K562 (cell line): ENCODE measurements around the gene CHST15. TPM values are rescaled to one million over a fixed set of nuclear protein-coding genes. Genes with fewer than 3 reads are reported as not detected.

ENCODE experiments used
- ATAC-seq: fragments of 200-7000 bp; cut with Tn5 transposase; 3 replicates; pipeline ENCODE4 v1.9.1; 2020; ENCODE audit warnings: moderate library complexity
- BruUV-seq: library from RNA; stranded (reverse); fragments of 400-500 nt; replicated peaks from 2 replicates; lab custom pipeline; 2021; lab: Mats Ljungman, UMichigan
- CTCF ChIA-PET: fragments of 300-600 bp; formaldehyde crosslinking; extraction: SDS; loops from one replicate; lab custom pipeline; 2021; ENCODE audit warnings: low intra/inter-chr PET ratio; lab: Yijun Ruan, JAX
- POLR2A ChIA-PET: fragments of 300-600, 350-650 bp; sonication (Branson Sonifier 250); formaldehyde crosslinking; extraction: SDS; loops from one replicate; lab custom pipeline; 2021; ENCODE audit warnings: antibody characterized with exemption, inconsistent platforms; lab: Yijun Ruan, JAX
- DNase-seq, 4 experiments: peaks; one replicate each; pipeline versions ENCODE4 v3.0.0 to v3.0.0-alpha.2; 2011 to 2018; ENCODE audit warnings: low spot score in 3 of 4, mixed read lengths in 3 of 4; ENCODE audit errors: extremely low read depth in 1 of 4
- FAIRE-seq: peaks from 2 replicates; lab custom pipeline; 2011; peaks lifted over from hg19 to GRCh38; lab: Jason Lieb, UNC
- H2AFZ ChIP-seq: 2 replicates; pipeline ENCODE4 v1.6.0; 2011; ENCODE audit warnings: low read depth, low read length, control low read depth, inconsistent platforms
- H3K27ac ChIP-seq: fragments of 200-600 bp; 3 replicates; pipeline ENCODE4 v1.8.0; 2011; ENCODE audit warnings: low read depth, mild to moderate bottlenecking, control low read depth, inconsistent platforms, low read length, moderate library complexity, mixed read lengths; ENCODE audit errors: extremely low read depth
- H3K27me3 ChIP-seq, 2 experiments: fragments of 300-600 bp in 1 of 2; 2 replicates in 1 of 2; 3 replicates in 1 of 2; pipeline versions ENCODE4 v1.6.0 to v1.8.0; 2011; ENCODE audit warnings: inconsistent platforms in 2 of 2, low read length in 2 of 2, mild to moderate bottlenecking in 1 of 2, mixed read lengths in 1 of 2, moderate library complexity in 1 of 2; ENCODE audit not compliant: control insufficient read depth in 2 of 2, insufficient read depth in 2 of 2
- H3K36me3 ChIP-seq: fragments of 300-600 bp; 3 replicates; pipeline ENCODE4 v1.8.0; 2011; ENCODE audit warnings: mild to moderate bottlenecking, low read length, inconsistent platforms; ENCODE audit not compliant: control insufficient read depth, insufficient read depth
- H3K4me1 ChIP-seq, 2 experiments: fragments of 200-600 bp in 1 of 2; replicated peaks in 1 of 2; 2 replicates in 1 of 2; 3 replicates in 1 of 2; pipeline versions ENCODE4 v1.5.1 to v1.8.0; 2011; ENCODE audit warnings: inconsistent platforms in 2 of 2, low read length in 2 of 2, mild to moderate bottlenecking in 1 of 2, mixed read lengths in 1 of 2, moderate library complexity in 1 of 2; ENCODE audit not compliant: control insufficient read depth in 2 of 2, insufficient read depth in 2 of 2
- H3K4me2 ChIP-seq: 2 replicates; pipeline ENCODE4 v1.6.1; 2011; ENCODE audit warnings: low read length, control low read depth, inconsistent platforms, mixed read lengths; ENCODE audit not compliant: insufficient read depth
- H3K4me3 ChIP-seq: fragments of 200-600 bp; sonication (generic), shearing (Covaris generic); 2 replicates; pipeline ENCODE4 v1.5.1; 2016; ENCODE audit warnings: control low read depth, inconsistent platforms
- H3K79me2 ChIP-seq: fragments of 200-600 bp; 3 replicates; pipeline ENCODE4 v1.8.0; 2011; ENCODE audit warnings: low read length, inconsistent platforms; ENCODE audit not compliant: control insufficient read depth, insufficient read depth
- H3K9ac ChIP-seq, 2 experiments: 2 replicates each; pipeline versions ENCODE4 v1.6.0 to v1.6.1; 2011; ENCODE audit warnings: low read depth in 2 of 2, low read length in 2 of 2, control low read depth in 1 of 2, inconsistent platforms in 1 of 2, mild to moderate bottlenecking in 1 of 2, mixed read lengths in 1 of 2; ENCODE audit not compliant: insufficient read depth in 1 of 2
- H3K9me1 ChIP-seq: one replicate; pipeline ENCODE4 v1.6.0; 2011; ENCODE audit warnings: inconsistent platforms, mild to moderate bottlenecking, low read length, moderate library complexity; ENCODE audit not compliant: control insufficient read depth, insufficient read depth
- H3K9me3 ChIP-seq: replicated peaks from 2 replicates; pipeline ENCODE4 v1.5.1; 2011; ENCODE audit warnings: low read depth, low read length, inconsistent platforms; ENCODE audit not compliant: control insufficient read depth, insufficient read depth
- H4K20me1 ChIP-seq: replicated peaks from 2 replicates; pipeline ENCODE4 v1.6.1; 2011; ENCODE audit warnings: low read length, inconsistent platforms, mixed read lengths; ENCODE audit not compliant: control insufficient read depth, insufficient read depth
- HSF4 ChIP-seq: fragments of 250-450 bp; sonication (Bioruptor Pico); IDR thresholded peaks from 2 replicates; pipeline ENCODE4 v2.1.2; 2022; ENCODE audit warnings: mild to moderate bottlenecking, moderate library complexity, borderline replicate concordance
- LCOR ChIP-seq: sonication (generic); formaldehyde crosslinking; IDR thresholded peaks from 2 replicates; pipeline ENCODE4 v1.8.0; 2022; ENCODE audit warnings: mild to moderate bottlenecking, missing genetic modification reagents
- WGBS: fragments of 100-300 bp; shearing (Covaris generic); methylation state at CpG from one replicate; pipeline ENCODE4 v1.1.6; 2016; ENCODE audit warnings: low coverage, mixed read lengths; ENCODE audit not compliant: insufficient coverage; ENCODE audit errors: missing lambda C conversion rate; 5-methylcytosine and 5-hydroxymethylcytosine counted together
- in situ Hi-C: fragments of 300-500 bp; cut with MboI; formaldehyde crosslinking; loops from 4 replicates; pipeline ENCODE4 v1.15.0; 2018; ENCODE audit warnings: inconsistent platforms, mixed read lengths
- intact Hi-C: fragments of 100-400 bp; cut with micrococcal nuclease; formaldehyde crosslinking; loops from 2 replicates; pipeline ENCODE4 v1.14.2; 2022
- polyA plus RNA-seq, 8 experiments: library from polyadenylated mRNA; depleted of rRNA in 4 of 8; stranded (reverse) in 5 of 8; unstranded in 3 of 8; fragments of >200 nt; fragmentation: Nextera tagmentation in 2 of 8; fragmentation: Illumina TruSeq in 1 of 8; extraction: Ambion mirVana in 2 of 8; extraction: Trizol in 1 of 8; gene quantifications; 2 replicates each; pipeline versions ENCODE4 v1.2.1 to v1.2.3, GENCODE V29; 2011 to 2014; ENCODE audit warnings: inconsistent platforms in 1 of 8, missing spikeins in 1 of 8
- total RNA-seq, 7 experiments: library from RNA; depleted of rRNA in 6 of 7; stranded (reverse); fragments of >200 nt in 6 of 7; fragmentation: Illumina TruSeq in 2 of 7; extraction: Trizol in 2 of 7; gene quantifications; 2 replicates each; pipeline versions ENCODE4 v1.2.1 to v1.2.3, GENCODE V29; 2011 to 2021; ENCODE audit warnings: low replicate concordance in 1 of 7
- TF ChIP-seq, protein P1 (sequence below): sonication (generic); formaldehyde crosslinking; IDR thresholded peaks from 2 replicates; pipeline ENCODE4 v1.8.0; 2022; ENCODE audit warnings: mild to moderate bottlenecking, missing genetic modification reagents
- TF ChIP-seq, protein P2 (sequence below): fragments of 450-650 bp; formaldehyde crosslinking; IDR thresholded peaks from 2 replicates; pipeline ENCODE4 v1.4.0; 2020; ENCODE audit warnings: mild to moderate bottlenecking, moderate library complexity
- TF ChIP-seq, protein P3 (sequence below): fragments of 250-450 bp; sonication (Bioruptor Pico); IDR thresholded peaks from 2 replicates; pipeline ENCODE4 v1.5.1; 2021; ENCODE audit warnings: mild to moderate bottlenecking

CHST15 gene
- total and polyA plus RNA-seq, 9 of the 15 experiments (the other 6 are each of a cell fraction or from before 2014, with no cell fraction given) = 0.04 to 0.16 (median 0.08) TPM

DNA sequence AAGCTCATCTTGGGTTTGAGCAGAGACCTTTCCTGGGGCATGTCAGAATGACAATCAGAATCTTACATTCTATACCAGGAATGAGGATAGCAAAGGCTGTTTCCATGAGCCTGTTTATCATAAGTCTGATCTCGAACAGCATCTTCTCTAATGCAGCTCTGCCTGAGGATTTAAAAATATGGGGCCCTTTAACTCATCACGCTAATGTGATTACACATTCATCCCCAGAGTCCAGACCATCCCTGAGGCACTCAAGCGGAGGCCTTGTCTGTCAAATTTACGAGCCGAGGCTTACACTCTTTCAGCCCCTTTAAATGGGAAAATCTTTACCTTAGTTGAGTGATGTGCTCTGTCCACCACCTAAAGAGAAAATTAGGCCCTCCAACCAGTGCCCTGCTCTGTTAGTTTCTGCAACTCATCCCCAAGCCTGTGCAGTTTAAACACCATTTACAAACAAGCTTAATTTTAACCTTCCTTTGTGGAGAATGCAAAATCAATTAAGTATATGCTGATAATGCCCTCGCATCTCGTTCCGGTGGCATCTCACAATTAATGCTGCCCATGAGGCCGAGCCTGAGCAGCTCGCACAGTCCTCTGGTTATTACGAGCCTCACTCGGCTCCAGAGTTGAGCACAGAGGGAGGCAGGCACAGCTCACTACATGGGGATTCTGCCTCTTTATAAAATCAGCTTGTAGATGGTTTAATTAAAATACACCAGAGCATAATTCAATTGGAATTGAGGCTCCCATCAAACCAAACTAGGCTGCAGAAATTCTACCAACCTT lies 16.0 kb downstream of the CHST15 start (continued):
- TF ChIP-seq, protein P1, sequence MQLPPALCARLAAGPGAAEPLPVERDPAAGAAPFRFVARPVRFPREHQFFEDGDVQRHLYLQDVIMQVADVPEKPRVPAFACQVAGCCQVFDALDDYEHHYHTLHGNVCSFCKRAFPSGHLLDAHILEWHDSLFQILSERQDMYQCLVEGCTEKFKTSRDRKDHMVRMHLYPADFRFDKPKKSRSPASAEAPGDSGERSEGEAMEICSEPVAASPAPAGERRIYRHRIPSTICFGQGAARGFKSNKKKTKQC (CRISPR knock-in tag) = no peak
- no peak for TF ChIP-seq HSF4 (CRISPR knock-in tag)
- TF ChIP-seq, protein P2, sequence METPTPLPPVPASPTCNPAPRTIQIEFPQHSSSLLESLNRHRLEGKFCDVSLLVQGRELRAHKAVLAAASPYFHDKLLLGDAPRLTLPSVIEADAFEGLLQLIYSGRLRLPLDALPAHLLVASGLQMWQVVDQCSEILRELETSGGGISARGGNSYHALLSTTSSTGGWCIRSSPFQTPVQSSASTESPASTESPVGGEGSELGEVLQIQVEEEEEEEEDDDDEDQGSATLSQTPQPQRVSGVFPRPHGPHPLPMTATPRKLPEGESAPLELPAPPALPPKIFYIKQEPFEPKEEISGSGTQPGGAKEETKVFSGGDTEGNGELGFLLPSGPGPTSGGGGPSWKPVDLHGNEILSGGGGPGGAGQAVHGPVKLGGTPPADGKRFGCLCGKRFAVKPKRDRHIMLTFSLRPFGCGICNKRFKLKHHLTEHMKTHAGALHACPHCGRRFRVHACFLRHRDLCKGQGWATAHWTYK = no peak

DNA sequence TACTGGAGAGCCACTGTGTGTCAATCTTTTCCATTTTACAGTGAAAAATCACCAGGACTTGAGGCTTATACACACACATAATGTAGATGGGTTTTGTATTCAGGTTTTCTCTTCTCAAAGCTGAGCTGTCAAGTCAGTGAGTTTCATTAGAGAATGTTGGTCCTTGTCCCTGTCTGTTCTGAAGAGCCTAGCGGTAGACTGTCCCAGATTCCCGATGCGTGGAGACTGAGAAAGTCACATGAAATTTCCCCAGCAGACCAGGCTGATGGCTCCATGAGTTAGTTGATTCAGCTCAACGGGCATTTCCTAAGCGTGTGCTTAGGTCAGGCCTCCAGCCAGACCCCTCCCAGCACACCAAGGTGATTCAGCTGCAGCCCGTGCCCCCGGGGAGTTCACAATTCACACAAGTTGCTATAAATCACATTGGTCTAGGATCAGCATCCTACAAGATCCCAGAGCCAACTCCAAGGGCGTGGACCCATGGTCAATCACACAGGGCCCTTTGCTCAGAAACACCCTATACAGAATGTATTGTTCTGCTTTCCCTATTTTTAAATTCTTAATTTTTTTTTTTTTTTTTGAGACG lies 17.2 kb downstream of the CHST15 start:
- TF ChIP-seq LCOR = no peak
- TF ChIP-seq, protein P3, sequence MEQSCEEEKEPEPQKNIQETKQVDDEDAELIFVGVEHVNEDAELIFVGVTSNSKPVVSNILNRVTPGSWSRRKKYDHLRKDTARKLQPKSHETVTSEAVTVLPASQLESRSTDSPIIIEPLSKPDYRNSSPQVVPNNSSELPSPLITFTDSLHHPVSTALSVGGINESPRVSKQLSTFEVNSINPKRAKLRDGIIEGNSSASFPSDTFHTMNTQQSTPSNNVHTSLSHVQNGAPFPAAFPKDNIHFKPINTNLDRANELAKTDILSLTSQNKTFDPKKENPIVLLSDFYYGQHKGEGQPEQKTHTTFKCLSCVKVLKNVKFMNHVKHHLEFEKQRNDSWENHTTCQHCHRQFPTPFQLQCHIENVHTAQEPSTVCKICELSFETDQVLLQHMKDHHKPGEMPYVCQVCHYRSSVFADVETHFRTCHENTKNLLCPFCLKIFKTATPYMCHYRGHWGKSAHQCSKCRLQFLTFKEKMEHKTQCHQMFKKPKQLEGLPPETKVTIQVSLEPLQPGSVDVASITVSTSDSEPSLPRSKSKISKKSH (CRISPR knock-in tag) = no peak
- ChIA-PET POLR2A (no interaction called here), CTCF (no interaction called here)
- BruUV-seq = no TSS peak
- no peaks in the 10 kb centered on the region for H3K4me1 ChIP-seq
- H3K36me3 ChIP-seq = no peaks in the 10 kb centered on the region
- FAIRE-seq (no peak), DNase-seq (no peak), ATAC-seq (no peak)
- H3K79me2 ChIP-seq = no peaks in the 10 kb centered on the region
- H3K9me3 ChIP-seq = no peaks in the 10 kb centered on the region
- H3K27me3 ChIP-seq = peaks cover 4 to 41% of the 10 kb centered on the region in 2 experiments; a peak in 3 of 5 replicates
- intact Hi-C loops (no loop called here), in situ Hi-C loops (no loop called here)
- no peak overlapping the region for H3K4me3 ChIP-seq
- WGBS = 5% methylated on average over 8 of the region's 9 CpGs
- H2AFZ ChIP-seq = no peak overlapping the region
- H4K20me1 ChIP-seq = no peaks in the 10 kb centered on the region
- H3K9me1 ChIP-seq = no peaks in the 10 kb centered on the region
- H3K9ac ChIP-seq = no peak overlapping the region
- H3K4me2 ChIP-seq = no peak overlapping the region
- H3K27ac ChIP-seq = no peak overlapping the region
